Parathyroid adenoma (tissue), 2 donors: ENCODE data around the gene PCNX2.

Experiments used
- H2AFZ ChIP-seq: fragments of 300-600 bp; sonication (generic); one replicate; pipeline ENCODE4 v1.7.0; 2017; ENCODE audit warnings: antibody characterized with exemption, mild to moderate bottlenecking
- H3K27ac ChIP-seq: fragments of 300-600 bp; sonication (generic); one replicate; pipeline ENCODE4 v1.7.0; 2017
- H3K27me3 ChIP-seq: fragments of 300-600 bp; sonication (generic); one replicate; pipeline ENCODE4 v1.7.0; 2017; ENCODE audit warnings: low read length; ENCODE audit not compliant: control insufficient read depth, insufficient read depth
- H3K36me3 ChIP-seq: fragments of 300-600 bp; sonication (generic); one replicate; pipeline ENCODE4 v1.7.0; 2017; ENCODE audit warnings: low read length; ENCODE audit not compliant: control insufficient read depth, insufficient read depth
- H3K4me1 ChIP-seq: fragments of 300-600 bp; sonication (generic); one replicate; pipeline ENCODE4 v1.7.0; 2017; ENCODE audit warnings: control low read depth
- H3K4me2 ChIP-seq: fragments of 300-600 bp; sonication (generic); one replicate; pipeline ENCODE4 v1.7.0; 2017; ENCODE audit warnings: low read length
- H3K4me3 ChIP-seq: fragments of 300-600 bp; sonication (generic); one replicate; pipeline ENCODE4 v1.7.0; 2017; ENCODE audit warnings: low read depth, low read length
- H3K79me2 ChIP-seq: fragments of 300-600 bp; sonication (generic); one replicate; pipeline ENCODE4 v1.7.0; 2017; ENCODE audit warnings: control low read depth
- H3K9ac ChIP-seq: fragments of 300-600 bp; sonication (generic); one replicate; pipeline ENCODE4 v1.7.0; 2017; ENCODE audit warnings: mild to moderate bottlenecking
- H3K9me3 ChIP-seq: fragments of 300-600 bp; sonication (generic); one replicate; pipeline ENCODE4 v1.7.0; 2017; ENCODE audit warnings: low read length; ENCODE audit not compliant: control insufficient read depth
- TF ChIP-seq, protein P1 (sequence below): fragments of 300-600 bp; sonication (generic); IDR thresholded peaks from one replicate; pipeline ENCODE4 v1.7.0; 2017; ENCODE audit warnings: antibody characterized with exemption, mild to moderate bottlenecking
- donor health status: primary hyperparathyroidism.

The PCNX2 gene

DNA sequence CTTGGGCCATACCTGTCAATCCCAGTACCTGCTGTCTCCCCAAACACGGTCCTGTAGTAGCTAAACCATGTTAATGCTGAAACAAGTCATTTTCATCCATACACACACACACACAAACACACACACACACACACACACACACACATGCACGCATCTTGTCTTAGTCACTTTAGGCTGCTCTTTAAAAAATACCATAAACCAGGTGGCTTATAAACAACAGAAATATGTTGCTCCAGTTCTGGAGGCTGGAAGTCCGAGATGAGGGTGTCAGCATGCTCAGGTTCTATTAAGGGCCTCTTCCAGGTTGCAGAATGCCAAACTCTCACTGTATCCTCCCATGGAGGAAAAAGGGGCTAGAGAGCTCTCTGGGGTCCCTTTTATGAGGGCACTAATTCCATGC lies 215.2 kb downstream of the PCNX2 start:
- Histone ChIP-seq H3K4me3 (no peak overlapping the region), H3K4me2 (no peak overlapping the region), H2AFZ (no peak overlapping the region), H3K9ac (no peak overlapping the region), H3K27ac (no peak overlapping the region), H3K9me3 (no peaks in the 10 kb centered on the region), H3K36me3 (no peaks in the 10 kb centered on the region), H3K79me2 (no peaks in the 10 kb centered on the region), H3K27me3 (no peaks in the 10 kb centered on the region), H3K4me1 (no peaks in the 10 kb centered on the region)
- TF ChIP-seq, protein P1, sequence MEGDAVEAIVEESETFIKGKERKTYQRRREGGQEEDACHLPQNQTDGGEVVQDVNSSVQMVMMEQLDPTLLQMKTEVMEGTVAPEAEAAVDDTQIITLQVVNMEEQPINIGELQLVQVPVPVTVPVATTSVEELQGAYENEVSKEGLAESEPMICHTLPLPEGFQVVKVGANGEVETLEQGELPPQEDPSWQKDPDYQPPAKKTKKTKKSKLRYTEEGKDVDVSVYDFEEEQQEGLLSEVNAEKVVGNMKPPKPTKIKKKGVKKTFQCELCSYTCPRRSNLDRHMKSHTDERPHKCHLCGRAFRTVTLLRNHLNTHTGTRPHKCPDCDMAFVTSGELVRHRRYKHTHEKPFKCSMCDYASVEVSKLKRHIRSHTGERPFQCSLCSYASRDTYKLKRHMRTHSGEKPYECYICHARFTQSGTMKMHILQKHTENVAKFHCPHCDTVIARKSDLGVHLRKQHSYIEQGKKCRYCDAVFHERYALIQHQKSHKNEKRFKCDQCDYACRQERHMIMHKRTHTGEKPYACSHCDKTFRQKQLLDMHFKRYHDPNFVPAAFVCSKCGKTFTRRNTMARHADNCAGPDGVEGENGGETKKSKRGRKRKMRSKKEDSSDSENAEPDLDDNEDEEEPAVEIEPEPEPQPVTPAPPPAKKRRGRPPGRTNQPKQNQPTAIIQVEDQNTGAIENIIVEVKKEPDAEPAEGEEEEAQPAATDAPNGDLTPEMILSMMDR, result no peak

DNA sequence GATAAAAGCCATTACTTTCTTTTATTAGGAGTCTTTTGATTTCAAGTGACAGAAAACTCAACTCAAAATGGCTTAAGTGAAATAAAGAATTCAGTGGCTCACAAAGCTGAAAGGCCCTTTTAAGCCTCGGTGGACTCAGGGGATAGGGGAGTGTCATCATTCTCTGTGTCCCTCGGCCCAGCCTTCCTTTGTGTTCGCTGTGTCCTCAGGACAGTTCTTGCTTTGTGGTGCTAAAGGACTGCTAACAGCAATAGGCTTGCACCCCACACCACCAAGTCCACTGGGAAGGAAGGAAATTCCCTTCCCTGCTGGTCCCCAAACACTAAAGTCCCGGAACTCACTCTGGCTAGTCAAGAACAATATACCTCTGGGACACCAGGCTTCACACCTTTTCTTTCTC lies 216.0 kb downstream of the PCNX2 start:
- H3K27me3 ChIP-seq, result no peaks in the 10 kb centered on the region
- no peaks in the 10 kb centered on the region for H3K79me2 ChIP-seq
- H2AFZ ChIP-seq, result no peak overlapping the region
- H3K4me2 ChIP-seq, result no peak overlapping the region
- H3K4me1 ChIP-seq, result no peaks in the 10 kb centered on the region
- no peak overlapping the region for H3K4me3 ChIP-seq
- H3K36me3 ChIP-seq, result no peaks in the 10 kb centered on the region
- H3K9ac ChIP-seq, result no peak overlapping the region
- no peak overlapping the region for H3K27ac ChIP-seq
- TF ChIP-seq, protein P1, result no peak
- H3K9me3 ChIP-seq, result no peaks in the 10 kb centered on the region

DNA sequence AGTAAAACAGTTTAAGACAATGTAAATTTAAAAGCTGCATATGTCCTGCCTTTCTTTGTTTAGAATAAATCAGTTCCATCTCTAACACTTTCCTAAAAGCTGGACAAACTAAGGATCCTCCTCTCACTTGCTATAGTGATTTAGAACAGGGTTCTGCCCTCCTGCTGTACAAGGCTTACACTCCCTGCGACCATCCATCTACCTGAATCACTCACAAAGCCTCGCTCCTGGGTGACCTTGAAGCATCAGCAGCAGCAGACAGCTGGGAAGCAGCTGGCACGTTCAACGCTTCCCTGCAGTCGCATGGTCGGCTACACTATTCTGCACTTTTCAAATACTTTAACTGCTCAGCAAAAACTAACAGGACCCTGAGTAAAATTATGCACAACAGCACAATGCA lies 217.1 kb downstream of the PCNX2 start:
- Histone ChIP-seq H3K36me3 (no peaks in the 10 kb centered on the region), H3K27ac (no peak overlapping the region), H3K9me3 (no peaks in the 10 kb centered on the region), H3K4me1 (no peaks in the 10 kb centered on the region), H3K4me2 (no peak overlapping the region), H3K27me3 (no peaks in the 10 kb centered on the region), H2AFZ (no peak overlapping the region), H3K79me2 (no peaks in the 10 kb centered on the region), H3K4me3 (no peak overlapping the region), H3K9ac (no peak overlapping the region)
- TF ChIP-seq, protein P1, result no peak

DNA sequence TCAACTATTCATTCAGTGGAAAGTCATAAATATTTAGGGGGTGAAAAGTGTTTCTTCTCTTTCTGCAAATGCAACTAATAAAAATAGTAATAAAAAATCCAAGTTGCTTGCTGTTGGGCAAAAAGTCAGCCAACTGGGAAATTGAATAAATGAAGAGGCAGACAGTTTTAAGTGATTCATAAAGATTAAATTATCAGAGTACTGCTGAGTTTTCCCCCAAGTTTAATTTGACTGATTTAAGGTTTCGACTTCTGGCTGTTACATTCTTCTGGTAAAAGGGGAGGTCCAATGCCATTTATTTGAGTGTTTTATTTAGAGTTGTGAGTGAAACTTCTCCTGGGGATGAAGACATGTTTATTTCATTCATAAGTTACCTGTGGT lies 219.6 kb downstream of the PCNX2 start:
- no peaks in the 10 kb centered on the region for H3K4me1 ChIP-seq
- no peak overlapping the region for H2AFZ ChIP-seq
- TF ChIP-seq, protein P1, result no peak
- no peak overlapping the region for H3K4me3 ChIP-seq
- H3K79me2 ChIP-seq, result no peaks in the 10 kb centered on the region
- no peaks in the 10 kb centered on the region for H3K36me3 ChIP-seq
- H3K9ac ChIP-seq, result no peak overlapping the region
- H3K27ac ChIP-seq, result no peak overlapping the region
- no peaks in the 10 kb centered on the region for H3K9me3 ChIP-seq
- no peak overlapping the region for H3K4me2 ChIP-seq
- H3K27me3 ChIP-seq, result no peaks in the 10 kb centered on the region

DNA sequence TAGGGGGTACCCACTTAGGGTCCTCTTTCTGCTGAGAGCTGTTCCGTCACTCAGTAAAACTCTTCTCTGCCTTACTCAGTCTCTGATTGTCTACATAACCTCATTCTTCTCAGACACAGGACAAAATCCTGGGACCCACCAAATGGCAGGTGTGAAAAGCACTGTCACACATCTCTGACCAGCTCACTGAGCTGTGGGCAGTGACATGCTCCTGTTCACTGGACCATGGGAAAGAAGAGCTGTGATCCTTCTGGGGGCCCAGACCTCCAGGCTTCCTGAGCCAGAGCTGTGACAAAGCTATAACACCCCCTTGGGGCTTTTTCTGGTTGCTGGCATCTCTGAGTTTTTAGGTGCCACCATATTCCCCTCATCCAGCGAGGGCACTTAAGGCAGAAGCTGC lies 229.4 kb downstream of the PCNX2 start:
- Histone ChIP-seq H3K79me2 (no peaks in the 10 kb centered on the region), H3K27ac (no peak overlapping the region), H3K27me3 (no peaks in the 10 kb centered on the region), H3K9me3 (no peaks in the 10 kb centered on the region), H3K36me3 (no peaks in the 10 kb centered on the region), H3K4me3 (no peak overlapping the region), H3K4me1 (no peaks in the 10 kb centered on the region), H3K9ac (no peak overlapping the region), H2AFZ (no peak overlapping the region), H3K4me2 (no peak overlapping the region)
- TF ChIP-seq, protein P1, result no peak
